ENCODE data around the gene SLC12A7. TPM values are rescaled to one million over a fixed set of nuclear protein-coding genes. Genes with fewer than 3 reads are reported as not detected.

Gene SLC12A7
- total and polyA plus RNA-seq, 2 donors (not counting 1 experiment from before 2014, with no cell fraction given) = 2.9 to 23.9 TPM

DNA sequence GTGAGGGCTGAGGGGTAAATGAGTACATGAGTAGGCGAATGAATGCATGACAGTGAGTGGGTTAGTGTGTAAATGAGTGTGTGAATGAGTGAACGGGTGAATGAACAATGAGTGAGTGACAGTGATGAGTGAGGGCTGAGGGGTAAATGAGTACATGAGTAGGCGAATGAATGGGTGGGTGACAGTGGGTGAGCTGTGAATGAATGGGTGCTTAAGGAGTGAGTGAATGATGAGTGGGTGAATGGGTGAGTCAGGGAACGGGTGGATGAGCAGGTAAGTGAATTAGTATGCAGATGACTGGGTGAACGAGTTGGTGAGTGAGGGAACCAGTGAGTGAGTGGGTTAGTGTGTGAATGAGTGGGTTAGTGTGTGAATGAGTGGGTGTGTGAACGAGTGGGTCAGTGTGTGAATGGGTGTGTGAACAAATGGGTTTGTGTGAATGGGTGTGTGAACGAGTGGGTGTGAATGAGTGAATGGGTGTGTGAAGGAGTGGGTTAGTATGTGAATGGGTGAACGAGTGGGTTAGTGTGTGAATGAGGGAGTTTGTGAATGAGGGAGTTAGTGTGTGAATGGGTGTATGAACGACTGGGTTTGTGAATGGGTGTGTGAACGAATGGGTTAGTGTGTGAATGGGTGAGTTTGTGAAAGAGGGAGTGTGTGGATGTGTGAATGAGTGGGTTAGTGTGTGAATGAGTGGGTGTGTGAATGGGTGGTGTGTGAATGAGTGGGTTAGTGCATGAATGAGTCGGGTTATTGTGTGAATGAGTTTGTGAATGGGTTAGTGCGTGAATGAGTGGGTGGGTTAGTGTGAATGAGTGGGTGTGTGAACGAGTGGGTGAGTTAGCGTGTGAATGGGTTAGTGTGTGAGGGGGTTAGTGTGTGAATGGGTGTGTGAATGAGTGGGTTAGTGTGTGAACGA, 70.4 kb downstream of the SLC12A7 start:
- Histone ChIP-seq H3K9me3 (ENCODE audit: control insufficient read depth, insufficient read depth, low read depth, low read length) (no peaks in the 10 kb centered on the region), H3K79me2 (ENCODE audit: control insufficient read depth, insufficient read depth, low read length) (no peaks in the 10 kb centered on the region), H2AFZ (ENCODE audit: low read length) (no peak overlapping the region), H3K4me1 (ENCODE audit: control insufficient read depth, extremely low read depth, insufficient read depth, low read length) (no peaks in the 10 kb centered on the region), H3K36me3 (ENCODE audit: control insufficient read depth, insufficient read depth, low read length) (no peaks in the 10 kb centered on the region), H3K27ac (ENCODE audit: insufficient read depth, low read length) (no peak overlapping the region), H3K4me2 (ENCODE audit: extremely low read depth, insufficient read depth, low read length) (no peak overlapping the region), H3K9ac (ENCODE audit: insufficient read depth, low read length) (no peak overlapping the region), H3K27me3 (ENCODE audit: control insufficient read depth, insufficient read depth, low read length) (no peaks in the 10 kb centered on the region), H3K4me3 (replicated peaks in 1 of 4; ENCODE audit: control extremely low read depth in 1 of 4, insufficient read depth in 1 of 4, low read depth in 3 of 4, low read length in 4 of 4) (no peak overlapping the region), H4K20me1 (ENCODE audit: control insufficient read depth, extremely low read depth, insufficient read depth, low read length) (no peaks in the 10 kb centered on the region)
- DNase-seq (ENCODE audit: low read depth in 2 of 2) = no peak
- no peak for TF ChIP-seq EZH2 (IDR thresholded peaks at IDR 0.05; ENCODE audit: low read length, missing control alignments)
- TF ChIP-seq CTCF (conservative IDR thresholded peaks at IDR 0.05 in 1 of 2, IDR thresholded peaks at IDR 0.05 in 1 of 2; ENCODE audit: low read depth in 1 of 2, low read length in 2 of 2) = no peak

DNA sequence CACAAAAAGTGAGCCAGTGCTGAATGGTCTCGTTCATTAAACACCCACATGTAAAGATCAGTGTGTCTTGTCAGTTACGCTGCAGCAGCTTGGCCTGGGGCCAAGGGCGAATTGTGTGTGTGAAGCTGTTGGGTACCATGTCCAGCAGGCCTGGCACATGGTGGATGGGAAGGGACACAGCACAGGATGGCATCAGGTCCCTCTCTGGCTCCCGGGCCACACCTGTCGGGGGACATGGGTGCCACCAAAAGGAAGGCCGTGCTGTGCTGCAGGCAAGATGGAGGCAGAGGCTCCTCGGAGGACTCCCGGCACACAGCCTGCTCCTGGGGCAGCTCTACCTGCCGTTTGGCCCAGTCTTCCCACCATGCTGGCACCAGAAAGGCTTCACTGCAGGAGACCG, 71.3 kb downstream of the SLC12A7 start:
- Histone ChIP-seq H3K9ac (ENCODE audit: insufficient read depth, low read length) (no peak overlapping the region), H2AFZ (ENCODE audit: low read length) (no peak overlapping the region), H3K4me2 (ENCODE audit: extremely low read depth, insufficient read depth, low read length) (no peak overlapping the region), H3K4me3 (replicated peaks in 1 of 4; ENCODE audit: control extremely low read depth in 1 of 4, insufficient read depth in 1 of 4, low read depth in 3 of 4, low read length in 4 of 4) (no peak overlapping the region), H4K20me1 (ENCODE audit: control insufficient read depth, extremely low read depth, insufficient read depth, low read length) (no peaks in the 10 kb centered on the region), H3K27ac (ENCODE audit: insufficient read depth, low read length) (no peak overlapping the region), H3K27me3 (ENCODE audit: control insufficient read depth, insufficient read depth, low read length) (no peaks in the 10 kb centered on the region), H3K9me3 (ENCODE audit: control insufficient read depth, insufficient read depth, low read depth, low read length) (no peaks in the 10 kb centered on the region), H3K79me2 (ENCODE audit: control insufficient read depth, insufficient read depth, low read length) (no peaks in the 10 kb centered on the region), H3K4me1 (ENCODE audit: control insufficient read depth, extremely low read depth, insufficient read depth, low read length) (no peaks in the 10 kb centered on the region), H3K36me3 (ENCODE audit: control insufficient read depth, insufficient read depth, low read length) (no peaks in the 10 kb centered on the region)
- DNase-seq (ENCODE audit: low read depth in 2 of 2) = no peak
- no peak for TF ChIP-seq CTCF (conservative IDR thresholded peaks at IDR 0.05 in 1 of 2, IDR thresholded peaks at IDR 0.05 in 1 of 2; ENCODE audit: low read depth in 1 of 2, low read length in 2 of 2)
- TF ChIP-seq EZH2 (IDR thresholded peaks at IDR 0.05; ENCODE audit: low read length, missing control alignments) = no peak

- TF ChIP-seq CTCF (conservative IDR thresholded peaks at IDR 0.05 in 1 of 2, IDR thresholded peaks at IDR 0.05 in 1 of 2; ENCODE audit: low read depth in 1 of 2, low read length in 2 of 2) (no peak), EZH2 (IDR thresholded peaks at IDR 0.05; ENCODE audit: low read length, missing control alignments) (no peak)
- no peak overlapping the region for H3K9ac ChIP-seq (ENCODE audit: insufficient read depth, low read length)
- H2AFZ ChIP-seq (ENCODE audit: low read length) = no peak overlapping the region
- H3K9me3 ChIP-seq (ENCODE audit: control insufficient read depth, insufficient read depth, low read depth, low read length) = no peaks in the 10 kb centered on the region
- no peaks in the 10 kb centered on the region for H3K79me2 ChIP-seq (ENCODE audit: control insufficient read depth, insufficient read depth, low read length)
- H3K27ac ChIP-seq (ENCODE audit: insufficient read depth, low read length) = no peak overlapping the region
- DNase-seq (ENCODE audit: low read depth in 2 of 2) = no peak
- H3K4me1 ChIP-seq (ENCODE audit: control insufficient read depth, extremely low read depth, insufficient read depth, low read length) = no peaks in the 10 kb centered on the region
- H3K4me2 ChIP-seq (ENCODE audit: extremely low read depth, insufficient read depth, low read length) = no peak overlapping the region
- no peak overlapping the region for H3K4me3 ChIP-seq (replicated peaks in 1 of 4; ENCODE audit: control extremely low read depth in 1 of 4, insufficient read depth in 1 of 4, low read depth in 3 of 4, low read length in 4 of 4)
- no peaks in the 10 kb centered on the region for H3K27me3 ChIP-seq (ENCODE audit: control insufficient read depth, insufficient read depth, low read length)
- no peaks in the 10 kb centered on the region for H3K36me3 ChIP-seq (ENCODE audit: control insufficient read depth, insufficient read depth, low read length)
- H4K20me1 ChIP-seq (ENCODE audit: control insufficient read depth, extremely low read depth, insufficient read depth, low read length) = no peaks in the 10 kb centered on the region
Observed at GRCh38 chr5:1039706-1040260, 72.1 kb downstream of the SLC12A7 start.
